ENCODE results near the gene METTL26.

DNA sequence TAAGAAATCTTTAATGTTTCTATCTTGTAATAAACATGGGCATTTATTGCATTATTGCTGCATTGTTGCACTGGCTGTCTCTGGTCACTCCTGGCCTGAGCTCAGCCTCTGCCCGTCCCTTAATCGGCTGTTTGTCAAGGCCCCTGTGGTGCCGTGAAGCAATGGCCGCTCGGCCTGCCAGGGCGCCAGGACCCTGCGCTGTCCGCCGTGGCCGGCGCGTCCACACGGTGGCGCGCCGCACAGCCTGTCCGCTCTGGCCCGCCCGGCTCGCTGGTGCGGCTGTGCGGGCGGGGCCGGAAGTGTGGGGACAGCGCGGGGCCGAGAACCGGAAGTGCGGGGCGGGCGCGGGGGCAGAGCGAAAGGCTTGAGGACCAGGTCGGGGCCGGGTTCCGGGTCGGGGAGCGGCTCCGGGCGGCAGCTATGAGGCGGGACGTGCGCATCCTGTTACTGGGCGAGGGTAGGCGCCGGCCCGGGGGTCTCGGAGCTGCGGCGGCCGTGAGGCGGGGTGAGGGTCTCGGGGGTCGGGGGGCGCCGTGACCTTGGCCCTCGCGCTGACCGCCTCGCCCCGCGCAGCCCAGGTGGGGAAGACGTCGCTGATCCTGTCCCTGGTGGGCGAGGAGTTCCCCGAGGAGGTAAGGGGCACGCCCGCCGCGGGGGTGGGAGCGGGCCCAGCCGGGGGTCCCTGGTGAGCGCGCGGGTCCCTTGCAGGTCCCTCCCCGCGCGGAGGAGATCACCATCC is 31.8 kb upstream of the METTL26 start, which contains the start of gene RHOT2:
- TF ChIP-seq, protein P1, sequence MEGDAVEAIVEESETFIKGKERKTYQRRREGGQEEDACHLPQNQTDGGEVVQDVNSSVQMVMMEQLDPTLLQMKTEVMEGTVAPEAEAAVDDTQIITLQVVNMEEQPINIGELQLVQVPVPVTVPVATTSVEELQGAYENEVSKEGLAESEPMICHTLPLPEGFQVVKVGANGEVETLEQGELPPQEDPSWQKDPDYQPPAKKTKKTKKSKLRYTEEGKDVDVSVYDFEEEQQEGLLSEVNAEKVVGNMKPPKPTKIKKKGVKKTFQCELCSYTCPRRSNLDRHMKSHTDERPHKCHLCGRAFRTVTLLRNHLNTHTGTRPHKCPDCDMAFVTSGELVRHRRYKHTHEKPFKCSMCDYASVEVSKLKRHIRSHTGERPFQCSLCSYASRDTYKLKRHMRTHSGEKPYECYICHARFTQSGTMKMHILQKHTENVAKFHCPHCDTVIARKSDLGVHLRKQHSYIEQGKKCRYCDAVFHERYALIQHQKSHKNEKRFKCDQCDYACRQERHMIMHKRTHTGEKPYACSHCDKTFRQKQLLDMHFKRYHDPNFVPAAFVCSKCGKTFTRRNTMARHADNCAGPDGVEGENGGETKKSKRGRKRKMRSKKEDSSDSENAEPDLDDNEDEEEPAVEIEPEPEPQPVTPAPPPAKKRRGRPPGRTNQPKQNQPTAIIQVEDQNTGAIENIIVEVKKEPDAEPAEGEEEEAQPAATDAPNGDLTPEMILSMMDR (IDR thresholded peaks at IDR 0.05), result peak; percentile 93
- TF ChIP-seq EZH2phosphoT487 (IDR thresholded peaks at IDR 0.05), result no peak
- no peak for TF ChIP-seq EZH2 (IDR thresholded peaks at IDR 0.05)
